Skin epidermis (tissue), 12 donors: ENCODE results near the gene ITGA8.

Experiments used
- H3K27ac ChIP-seq, 21 experiments: fragments of 200-600 bp; sonication (generic) in 11 of 21; one replicate each; pipeline ENCODE4 v1.5.0; 2020; ENCODE audit warnings: mild to moderate bottlenecking in 3 of 21, inconsistent platforms in 2 of 21, moderate library complexity in 2 of 21
- H3K4me3 ChIP-seq, 7 experiments: fragments of 200-600 bp; sonication (generic) in 2 of 7; one replicate each; pipeline ENCODE4 v1.5.0; 2020; ENCODE audit warnings: inconsistent platforms in 2 of 7, mild to moderate bottlenecking in 2 of 7, moderate library complexity in 1 of 7

Gene ITGA8

DNA sequence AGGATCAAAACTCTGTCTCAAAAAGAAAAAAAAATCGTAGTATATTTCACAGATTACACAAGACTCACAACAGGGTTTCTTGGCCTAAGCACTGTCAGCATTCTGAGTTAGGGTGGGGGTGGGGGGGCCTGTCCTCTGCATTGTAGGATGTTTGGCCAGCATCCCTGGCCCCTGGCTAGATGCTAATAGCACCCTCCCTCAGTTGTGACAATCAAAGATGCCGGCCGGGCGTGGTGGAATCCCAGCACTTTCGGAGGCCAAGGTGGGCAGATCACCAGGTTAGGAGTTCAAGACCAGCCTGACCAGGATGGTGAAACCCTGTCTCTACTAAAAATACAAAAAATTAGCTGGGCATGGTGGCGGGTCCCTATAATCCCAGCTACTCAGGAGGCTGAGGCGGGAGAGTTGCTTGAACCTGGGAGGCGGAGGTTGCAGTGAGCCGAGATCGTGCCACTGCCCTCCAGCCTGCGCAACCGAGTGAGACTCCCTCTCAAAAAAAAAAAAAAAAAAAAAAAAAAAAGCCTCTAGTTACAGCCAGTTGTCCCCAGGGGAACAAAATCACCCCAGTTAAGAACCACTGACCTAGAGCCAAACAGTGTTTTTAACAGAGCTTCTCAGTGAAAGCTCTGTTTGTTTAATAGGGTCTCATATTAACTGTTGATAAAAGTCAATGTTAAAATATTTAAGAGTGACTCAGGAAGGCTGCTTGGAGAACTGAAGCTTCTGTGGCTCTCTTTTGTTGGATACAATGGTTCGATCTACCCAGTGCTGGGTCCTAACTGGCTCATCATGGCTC lies 187.6 kb downstream of the ITGA8 start:
- Histone ChIP-seq H3K4me3 (no peak overlapping the region), H3K27ac (no peak overlapping the region)

DNA sequence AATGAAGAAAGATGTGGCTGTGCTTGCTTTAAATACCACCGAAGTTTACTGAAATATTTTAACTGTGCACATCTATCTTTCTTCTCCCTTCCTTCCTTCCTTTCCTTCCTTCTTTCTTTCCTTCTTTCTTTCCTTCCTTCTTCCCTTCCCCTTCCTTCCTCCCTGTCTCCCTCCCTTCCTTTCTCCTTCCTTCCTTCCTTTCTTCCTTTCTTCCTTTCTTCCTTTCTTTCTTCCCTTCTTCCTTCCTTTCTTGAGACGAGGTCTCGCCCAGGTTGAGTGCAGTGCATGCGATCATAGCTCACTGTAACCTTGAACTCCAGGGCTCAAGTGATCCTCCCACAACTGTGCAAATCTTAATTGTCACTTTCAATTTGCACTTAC lies 190.9 kb downstream of the ITGA8 start:
- Histone ChIP-seq H3K4me3 (no peak overlapping the region), H3K27ac (no peak overlapping the region)

DNA sequence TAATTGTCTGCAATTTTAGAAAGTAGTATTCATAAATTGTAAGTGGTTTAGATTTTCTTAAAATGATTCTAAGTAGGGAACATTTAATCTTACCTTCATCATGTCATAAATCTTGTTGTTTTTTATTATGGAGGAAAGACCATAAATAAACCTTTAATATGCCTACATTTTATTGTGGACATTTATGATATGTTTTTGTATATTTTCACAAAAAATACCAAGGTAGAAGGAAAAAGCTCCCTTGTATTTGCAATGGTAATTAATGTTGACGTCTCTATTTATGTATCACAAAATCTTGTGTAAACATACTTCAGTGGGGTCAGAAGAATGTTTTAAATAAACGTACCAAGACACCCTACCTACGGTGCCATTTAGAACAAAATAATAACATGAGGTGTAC lies 193.0 kb downstream of the ITGA8 start:
- H3K27ac ChIP-seq: no peak overlapping the region
- H3K4me3 ChIP-seq: no peak overlapping the region

DNA sequence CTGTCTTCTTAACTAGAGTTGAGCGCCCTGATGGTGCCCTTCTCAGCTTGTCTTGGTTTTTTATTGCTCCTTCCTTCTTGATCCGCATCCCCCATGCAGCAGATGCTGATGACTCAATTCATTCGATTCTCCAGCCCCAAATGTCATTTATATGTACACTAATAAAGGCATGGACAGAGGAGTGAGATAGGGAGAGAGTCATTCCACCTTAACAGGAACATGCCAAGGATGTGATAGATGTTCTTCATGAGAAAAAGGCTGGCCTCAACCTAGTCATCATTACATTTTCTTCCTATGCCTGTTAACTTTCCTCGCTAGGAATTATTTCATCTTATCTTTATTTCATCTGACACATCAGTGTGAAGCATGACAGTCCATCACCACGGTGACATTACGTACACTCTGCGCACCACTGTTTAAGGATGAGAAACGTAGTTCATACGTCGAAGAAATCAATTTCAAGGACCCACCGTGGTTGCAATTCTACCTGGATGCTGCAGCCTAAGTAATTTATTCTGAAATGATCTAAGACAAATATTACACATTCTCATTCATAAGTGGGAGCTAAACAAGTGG lies 198.3 kb downstream of the ITGA8 start:
- Histone ChIP-seq H3K4me3 (no peak overlapping the region), H3K27ac (no peak overlapping the region)

DNA sequence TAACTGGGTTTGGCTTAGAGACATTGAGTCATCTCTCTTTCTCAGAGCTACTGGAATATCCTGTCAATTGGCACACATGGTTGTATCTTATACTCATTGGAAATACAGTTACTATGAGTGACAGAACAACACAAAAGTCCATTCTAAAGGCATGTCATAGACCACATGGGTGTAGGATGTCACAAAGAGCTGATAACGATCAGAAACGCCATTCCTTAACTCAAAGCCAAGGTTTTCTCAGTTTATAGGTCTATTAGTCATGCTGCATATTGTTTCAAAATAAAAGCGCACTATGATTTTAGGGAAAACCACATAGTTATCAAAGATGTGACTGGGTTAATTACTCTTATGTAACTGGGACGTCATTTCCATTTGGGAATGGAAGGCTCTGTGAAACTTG lies 201.5 kb downstream of the ITGA8 start:
- Histone ChIP-seq H3K4me3 (no peak overlapping the region), H3K27ac (no peak overlapping the region)

DNA sequence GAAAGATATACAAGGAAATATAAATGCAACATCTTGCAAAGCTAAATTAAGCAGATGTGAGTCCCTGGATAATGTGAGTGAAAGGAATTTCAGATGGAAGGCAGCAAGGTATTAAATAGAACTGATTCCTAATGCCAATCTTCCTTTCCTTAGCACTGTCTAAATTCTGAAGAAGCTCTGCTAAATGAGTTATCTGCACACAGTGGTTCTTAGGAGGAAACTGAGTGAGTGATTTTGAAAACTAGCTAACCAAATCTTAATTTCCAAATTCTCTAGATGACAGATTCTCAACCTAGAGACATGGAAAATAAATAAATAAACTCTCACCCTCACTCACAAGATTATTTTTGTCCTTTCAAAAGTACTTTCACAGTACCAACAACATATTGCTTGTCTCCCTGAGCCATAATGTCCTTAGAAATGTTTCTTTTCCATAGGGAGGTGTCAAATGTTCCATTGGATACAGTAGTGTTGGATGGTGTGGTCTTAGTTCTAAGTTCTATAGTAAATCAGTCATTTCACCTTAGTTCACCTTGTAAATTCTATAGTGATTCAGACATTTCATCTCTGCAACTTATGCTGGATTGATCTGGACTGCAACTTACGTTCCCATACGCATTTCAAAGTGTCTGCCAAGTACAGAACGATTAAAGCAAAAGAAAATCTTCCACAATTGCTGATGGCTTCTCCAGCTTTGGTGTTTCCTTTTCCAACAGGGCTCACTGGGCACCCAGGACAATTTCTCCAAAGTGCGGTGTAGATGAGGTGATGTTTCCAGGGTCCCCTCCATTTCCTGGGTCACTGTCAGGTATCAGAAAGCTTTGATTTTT lies 203.3 kb downstream of the ITGA8 start:
- H3K4me3 ChIP-seq: no peak overlapping the region
- no peak overlapping the region for H3K27ac ChIP-seq

DNA sequence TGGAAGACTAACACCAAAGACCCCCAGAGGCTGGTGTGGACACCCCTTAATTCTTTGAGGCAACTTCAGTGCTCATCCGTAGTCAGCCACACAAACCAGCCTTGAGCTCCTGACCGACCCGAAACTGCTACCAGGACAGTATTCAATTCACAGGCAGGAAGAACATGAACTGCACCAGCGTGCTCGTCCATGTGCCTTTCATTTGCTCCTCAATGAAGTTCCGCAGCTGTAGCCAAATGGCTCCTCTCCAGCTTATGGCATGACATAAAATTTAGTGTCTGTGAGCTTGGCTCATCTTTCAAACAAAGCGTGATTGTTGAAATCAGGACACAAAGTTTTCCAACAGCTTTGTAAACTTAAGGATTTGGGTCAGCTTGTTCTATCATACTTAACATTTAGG lies 204.5 kb downstream of the ITGA8 start:
- Histone ChIP-seq H3K27ac (no peak overlapping the region), H3K4me3 (no peak overlapping the region)

DNA sequence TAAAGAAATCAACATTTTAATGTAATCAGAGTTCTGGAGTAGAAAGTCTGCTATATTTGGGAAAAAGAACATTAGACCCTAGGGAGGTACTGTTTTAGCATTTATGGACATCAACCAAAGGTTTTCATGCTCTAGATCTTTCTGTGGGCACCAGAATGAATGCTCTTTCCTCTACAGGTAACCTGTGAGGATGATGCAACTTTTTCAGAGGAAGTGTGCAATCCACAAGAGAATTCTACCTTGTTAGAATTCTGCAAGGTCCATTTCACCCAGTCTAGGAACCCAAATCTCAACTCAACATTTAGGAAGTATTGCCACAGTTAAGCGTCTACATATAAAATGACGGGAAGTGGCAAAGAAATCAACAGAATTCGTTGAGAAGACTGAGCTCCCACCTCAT lies 208.8 kb downstream of the ITGA8 start:
- Histone ChIP-seq H3K4me3 (no peak overlapping the region), H3K27ac (no peak overlapping the region)

DNA sequence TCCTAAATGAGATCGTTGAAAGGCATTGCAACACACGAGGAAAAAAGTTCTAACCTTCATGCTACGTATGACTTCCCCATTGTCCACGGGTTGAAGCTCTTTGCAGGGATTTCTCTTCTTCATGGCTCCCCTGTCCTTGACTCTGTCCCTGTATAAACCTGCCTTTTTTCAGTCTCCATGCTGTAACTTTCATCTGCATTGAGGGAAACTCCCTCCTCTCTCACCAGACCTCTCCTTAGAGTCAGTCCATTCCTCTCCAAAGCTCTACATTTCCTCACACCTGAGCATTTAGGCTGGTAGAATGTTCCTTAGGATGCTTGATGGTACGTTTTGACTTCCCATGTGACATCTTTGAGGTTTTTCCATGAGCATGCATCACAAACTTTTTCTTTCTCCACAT lies 214.4 kb downstream of the ITGA8 start:
- no peak overlapping the region for H3K27ac ChIP-seq
- H3K4me3 ChIP-seq: no peak overlapping the region

DNA sequence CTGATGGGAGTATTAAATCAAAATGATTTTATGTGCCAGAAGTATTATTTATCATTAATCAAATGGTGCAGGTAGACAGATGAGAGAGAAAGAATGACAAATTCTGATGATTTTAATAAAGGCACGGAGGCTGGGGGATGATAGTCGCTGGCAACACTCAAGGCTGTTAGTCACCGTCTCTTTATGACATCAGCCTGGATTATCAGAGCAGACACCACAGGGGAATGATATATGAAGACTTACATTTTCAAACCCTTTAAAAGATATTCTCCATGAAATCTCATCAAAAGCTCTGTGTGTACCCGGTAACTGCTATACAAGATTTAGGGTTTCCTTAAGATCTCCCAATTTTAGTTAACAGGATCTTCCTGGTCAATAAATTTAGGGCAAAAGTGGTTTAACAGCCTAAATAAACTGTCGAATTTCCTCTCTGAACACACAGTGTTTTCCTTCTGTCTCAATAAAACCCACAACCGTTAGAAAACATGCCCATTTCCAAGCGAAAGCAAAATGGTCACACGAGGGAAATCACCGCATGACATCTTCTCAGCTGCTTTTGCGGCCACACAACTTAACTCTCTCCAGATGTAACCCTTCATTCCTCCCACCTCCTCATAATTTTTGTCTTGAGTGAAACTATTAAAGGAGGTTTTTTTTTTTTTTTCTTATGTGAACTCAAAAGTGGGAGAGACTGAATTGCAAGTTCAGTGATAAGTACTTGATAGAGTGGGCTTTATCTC lies 215.5 kb downstream of the ITGA8 start:
- Histone ChIP-seq H3K4me3 (no peak overlapping the region), H3K27ac (peak overlapping the region in 4 of 21 experiments; percentile 2 to 64 (median 36))

DNA sequence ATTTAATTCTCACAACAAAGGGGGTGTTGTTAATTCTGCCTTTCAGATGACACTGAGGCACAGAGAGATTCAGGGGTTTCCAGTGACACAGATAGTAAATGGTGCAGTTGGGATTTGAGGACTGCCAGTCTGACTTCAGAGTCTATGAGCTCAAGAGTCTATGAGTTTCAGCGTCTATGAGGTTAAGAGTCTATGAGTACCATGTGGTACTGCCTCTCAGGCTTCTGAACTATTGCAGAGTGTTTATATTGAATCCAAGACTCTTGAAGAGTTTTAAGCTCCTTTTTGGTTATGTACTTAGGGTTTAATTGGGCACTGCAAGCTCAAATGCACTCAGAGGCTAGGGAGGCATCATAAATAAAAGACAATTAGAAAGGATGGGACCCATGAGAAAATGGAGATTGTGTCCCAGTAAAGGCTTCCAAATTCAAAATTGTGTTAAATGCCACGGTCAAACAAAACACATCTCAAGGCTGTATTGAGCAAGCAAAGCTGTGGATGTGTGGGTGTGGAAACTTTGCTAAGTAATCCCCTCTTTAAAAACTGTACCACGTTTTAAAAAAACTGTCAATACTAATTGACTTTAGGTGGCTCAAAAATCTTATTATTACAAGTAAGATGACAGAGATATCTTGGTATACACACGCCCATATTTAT lies 224.7 kb downstream of the ITGA8 start:
- Histone ChIP-seq H3K4me3 (no peak overlapping the region), H3K27ac (no peak overlapping the region)

DNA sequence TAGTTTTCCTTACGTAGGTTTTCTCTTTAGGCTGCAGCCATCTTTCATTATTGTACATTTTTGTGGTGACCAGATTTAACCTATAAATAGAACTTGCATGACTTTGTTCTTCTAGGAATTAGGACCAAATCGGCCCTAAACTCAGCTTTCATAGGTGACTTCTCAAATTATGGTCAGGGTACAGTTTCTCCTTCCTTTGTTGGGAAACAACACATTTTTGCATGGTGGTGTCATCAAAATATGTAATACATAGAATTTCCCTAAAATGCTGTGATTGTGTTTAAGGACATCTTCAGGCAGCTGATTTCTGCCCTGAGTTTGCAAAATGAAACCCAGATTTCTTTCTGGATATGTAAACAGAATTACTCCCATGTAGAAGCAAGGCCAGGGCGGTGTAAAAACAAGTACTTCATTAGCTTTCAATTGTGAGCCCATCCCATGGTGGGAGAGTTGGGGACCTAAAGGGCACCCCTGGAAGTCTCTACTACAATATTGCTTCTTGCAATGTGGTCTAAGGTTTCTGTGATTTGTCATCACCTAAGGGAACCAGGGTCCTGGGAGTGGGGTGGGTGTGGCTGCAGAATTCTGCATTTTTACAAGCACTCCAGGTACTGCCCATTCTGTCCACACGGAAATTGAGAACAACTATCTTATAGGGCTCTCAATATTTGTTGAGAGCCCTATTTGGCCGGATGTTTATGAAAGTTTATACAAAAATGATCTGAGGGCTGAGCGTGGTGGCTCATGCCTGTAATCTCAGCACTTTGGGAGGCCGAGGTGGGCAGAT lies 227.7 kb downstream of the ITGA8 start:
- Histone ChIP-seq H3K4me3 (no peak overlapping the region), H3K27ac (no peak overlapping the region)

DNA sequence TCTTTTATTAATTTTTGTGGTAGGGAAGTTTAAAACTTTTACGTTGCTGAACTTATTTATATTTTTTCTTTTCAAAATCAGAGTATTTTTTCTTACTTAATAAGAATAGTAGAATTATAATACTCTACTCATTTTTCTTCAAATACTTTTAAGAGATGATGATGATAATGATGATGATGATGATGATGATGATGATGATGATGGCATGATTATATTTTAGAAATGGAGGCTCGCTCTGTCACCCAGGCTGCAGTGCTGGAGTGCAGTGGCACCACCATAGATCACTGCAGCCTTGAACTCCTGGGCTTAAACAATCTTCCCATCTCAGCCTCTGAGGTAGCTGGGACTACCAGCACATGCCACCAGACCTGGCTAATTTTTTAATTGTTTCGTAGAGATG lies 230.3 kb downstream of the ITGA8 start:
- H3K4me3 ChIP-seq: no peak overlapping the region
- H3K27ac ChIP-seq: no peak overlapping the region

DNA sequence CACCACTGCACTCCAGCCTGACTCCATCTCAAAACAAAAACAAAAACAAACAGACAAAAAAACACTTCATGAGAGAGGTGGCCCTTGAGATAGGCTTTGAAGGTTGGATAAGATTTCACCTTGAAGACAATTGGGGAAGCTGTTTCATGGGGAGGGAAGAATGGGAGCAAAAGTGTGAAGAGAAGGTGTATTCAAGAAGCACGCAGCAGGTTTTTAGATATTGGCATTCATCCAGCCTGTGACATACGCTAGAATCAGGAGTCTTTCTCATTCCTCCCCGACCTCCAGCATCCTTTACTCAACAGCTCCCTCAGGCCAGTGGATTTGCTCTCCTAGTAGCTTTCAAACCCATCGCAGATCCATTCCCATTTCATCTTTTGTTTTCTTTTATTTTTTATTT lies 232.3 kb downstream of the ITGA8 start:
- H3K27ac ChIP-seq: no peak overlapping the region
- no peak overlapping the region for H3K4me3 ChIP-seq

DNA sequence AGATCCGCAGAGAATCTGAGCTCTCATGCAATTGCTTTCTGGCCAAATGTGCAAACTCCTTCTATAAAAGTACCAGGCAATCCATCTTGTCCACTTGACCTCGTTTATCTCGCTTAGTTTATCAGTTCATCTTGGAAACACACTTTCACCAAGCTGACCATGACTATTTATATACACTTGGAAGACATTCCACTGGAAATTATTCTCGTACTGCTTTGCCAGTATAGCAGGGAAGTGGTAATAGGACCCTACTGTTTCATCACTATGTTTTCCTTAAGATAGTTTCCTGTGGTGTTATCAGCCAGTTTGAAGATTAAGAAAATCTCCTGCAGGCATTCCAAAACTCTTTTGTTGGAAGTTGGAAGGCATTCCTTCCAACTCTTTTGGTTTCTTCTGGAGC lies 233.3 kb downstream of the ITGA8 start:
- no peak overlapping the region for H3K27ac ChIP-seq
- H3K4me3 ChIP-seq: no peak overlapping the region

DNA sequence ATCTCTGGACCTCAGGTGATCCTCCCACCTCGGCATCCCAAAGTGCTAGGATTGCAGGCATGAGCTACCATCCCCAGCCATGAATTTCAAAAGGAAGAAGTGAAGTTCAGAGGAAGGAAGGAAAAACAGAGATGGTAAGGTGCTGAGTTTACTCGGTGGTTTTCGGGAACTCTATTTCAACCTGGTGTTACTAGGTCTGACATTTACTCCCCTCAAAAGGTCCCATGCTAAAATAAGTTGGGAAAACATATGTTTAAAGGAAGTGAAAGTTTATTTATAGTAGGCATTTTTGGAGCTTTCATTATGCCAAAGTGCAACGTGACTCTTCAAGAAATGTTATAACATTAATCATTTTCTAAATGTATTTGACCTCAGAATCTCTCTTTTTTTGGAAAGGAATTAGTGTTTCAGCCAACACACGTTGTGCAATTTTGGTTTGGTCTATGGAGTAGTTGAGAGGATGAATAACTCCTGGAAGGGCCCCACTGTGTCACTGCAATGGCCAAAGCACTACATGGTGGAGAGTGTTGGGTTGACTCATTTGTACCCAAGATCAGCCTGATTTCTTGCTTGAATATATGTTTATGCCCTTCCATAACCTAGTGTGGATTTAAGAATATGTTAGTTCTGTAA lies 233.9 kb downstream of the ITGA8 start:
- Histone ChIP-seq H3K4me3 (no peak overlapping the region), H3K27ac (no peak overlapping the region)

DNA sequence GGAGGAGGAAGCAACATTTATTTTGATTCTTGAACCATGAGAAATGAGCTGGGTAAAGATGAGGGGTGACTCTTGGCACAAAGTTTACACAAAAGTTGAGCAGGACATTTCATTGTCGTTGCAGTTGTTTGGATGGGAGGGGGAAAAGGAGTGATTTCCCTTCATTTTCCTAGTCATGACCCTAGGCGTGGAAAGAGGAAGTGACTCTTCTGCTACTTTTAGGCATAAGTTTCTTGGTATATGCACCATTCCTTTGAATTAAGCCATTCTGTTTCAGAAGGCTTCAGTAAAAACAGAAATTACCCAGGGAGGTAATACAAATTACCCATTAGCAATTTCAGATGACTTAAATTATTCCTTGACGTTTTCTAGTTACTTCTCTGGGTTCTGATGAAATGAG lies 234.7 kb downstream of the ITGA8 start:
- Histone ChIP-seq H3K4me3 (no peak overlapping the region), H3K27ac (no peak overlapping the region)

DNA sequence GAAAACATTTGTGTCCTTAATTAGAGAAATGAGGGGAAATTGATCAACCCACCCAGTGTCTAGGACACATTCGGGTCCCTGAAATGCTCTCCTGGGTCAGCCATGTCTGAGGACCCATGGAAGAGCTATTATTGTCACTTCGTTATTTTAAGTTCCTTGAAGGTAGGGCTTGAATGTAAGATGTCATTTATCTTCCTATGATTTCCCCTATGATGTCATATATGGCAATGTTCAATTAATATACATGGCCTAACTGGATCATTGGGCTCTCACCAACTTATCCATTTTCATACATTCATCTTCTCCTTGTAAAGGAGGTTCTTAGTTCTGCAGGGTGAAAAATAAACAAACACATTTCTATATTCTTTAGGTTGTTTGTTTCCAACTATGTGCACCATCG lies 235.6 kb downstream of the ITGA8 start:
- no peak overlapping the region for H3K4me3 ChIP-seq
- no peak overlapping the region for H3K27ac ChIP-seq
